GM23248 (cell line): Measurements from ENCODE around the gene SSRP1.

Experiments used
- EZH2 ChIP-seq: fragments of 200-600 bp; sonication (generic); IDR thresholded peaks from 2 replicates; pipeline ENCODE4 v1.6.1; 2018; ENCODE audit warnings: antibody characterized with exemption, mild to moderate bottlenecking; ENCODE audit not compliant: insufficient read depth, poor library complexity, severe bottlenecking
- EZH2phosphoT487 ChIP-seq: fragments of 200-600 bp; sonication (generic); IDR thresholded peaks from 2 replicates; pipeline ENCODE4 v1.6.1; 2018; ENCODE audit warnings: antibody characterized with exemption, moderate library complexity, mild to moderate bottlenecking, low read depth; ENCODE audit not compliant: insufficient read depth

DNA sequence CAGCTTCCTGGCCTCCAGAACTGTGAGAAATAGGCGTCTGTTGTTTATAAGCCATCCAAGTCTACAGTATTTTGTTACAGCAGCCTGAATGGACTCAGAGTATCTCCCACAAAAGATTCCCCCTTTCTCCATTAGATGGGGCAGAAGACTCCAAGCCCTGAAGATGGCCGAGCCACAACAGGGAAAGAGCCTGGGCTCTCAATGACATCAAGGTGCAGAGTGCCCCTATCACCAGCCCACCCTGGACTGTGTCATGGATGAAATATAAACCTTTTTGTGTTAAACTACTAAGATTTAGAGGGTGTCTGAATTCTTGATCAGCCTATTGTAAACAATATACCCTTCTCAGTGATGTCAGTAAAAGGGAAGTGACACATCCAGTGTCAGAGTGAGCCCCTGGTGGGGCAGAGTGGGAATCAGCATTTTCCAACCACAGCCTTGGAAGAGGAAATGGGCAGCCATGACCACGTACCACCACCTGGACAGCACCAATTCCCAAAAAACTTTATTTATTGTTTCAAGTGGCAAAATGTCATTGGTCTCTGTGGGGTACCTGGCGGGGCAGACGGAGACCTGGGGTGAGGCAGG lies 36.4 kb downstream of the SSRP1 start:
- no peak for TF ChIP-seq EZH2
- TF ChIP-seq EZH2phosphoT487, result no peak
